Lower lobe of right lung (tissue), 2 donors: ENCODE results near the gene SPCS1. TPM values are rescaled to one million over a fixed set of nuclear protein-coding genes. Genes with fewer than 3 reads are reported as not detected.

Experiments
- ATAC-seq, 2 donors: fragments of 200-7000 bp; cut with Tn5 transposase; one replicate each; pipeline ENCODE4 v1.9.1; 2020 to 2022; ENCODE audit warnings: mild to moderate bottlenecking in 2 of 2, moderate library complexity in 2 of 2
- DNase-seq: peaks from one replicate; pipeline ENCODE4 v3.0.0-alpha.2; 2020
- H3K27ac ChIP-seq: fragments of 200-600 bp; one replicate; pipeline ENCODE4 v1.8.0; 2022
- H3K27me3 ChIP-seq: fragments of 200-600 bp; one replicate; pipeline ENCODE4 v1.8.0; 2022; ENCODE audit warnings: low read depth
- H3K36me3 ChIP-seq: fragments of 200-600 bp; one replicate; pipeline ENCODE4 v1.8.0; 2022; ENCODE audit warnings: mild to moderate bottlenecking
- H3K4me1 ChIP-seq: fragments of 200-600 bp; one replicate; pipeline ENCODE4 v1.8.0; 2022
- H3K4me3 ChIP-seq: fragments of 200-600 bp; one replicate; pipeline ENCODE4 v1.8.0; 2022; ENCODE audit warnings: mild to moderate bottlenecking
- H3K9me3 ChIP-seq: fragments of 200-600 bp; one replicate; pipeline ENCODE4 v1.8.0; 2022
- CTCF ChIP-seq: fragments of 200-600 bp; IDR thresholded peaks from one replicate; pipeline ENCODE4 v1.8.0; 2022; ENCODE audit warnings: antibody characterized with exemption, mild to moderate bottlenecking
- intact Hi-C: fragments of 100-400 bp; cut with DNase I; formaldehyde crosslinking; loops from one replicate; pipeline ENCODE4 v1.11.0; 2022
- total RNA-seq: library from RNA; stranded (reverse); fragmentation: NEBNext Ultra II Directional; extraction: Animal tissue kit (Norgen Biotek cat#: 25700); gene quantifications from one replicate; pipeline ENCODE4 v1.2.1, GENCODE V29; 2021
- donor health status: DM: no; HTN: yes; CAD: no; lungs with severe emphysema.

The SPCS1 gene
- total RNA-seq, 1 donor from 2014 or later = 74.6 TPM

- intact Hi-C loops = no loop called here
- H3K4me3 ChIP-seq = peak overlapping the region; percentile 80
- no peak overlapping the region for H3K27ac ChIP-seq
Measured at GRCh38 chr3:52707585-52707984, 1.7 kb downstream of the SPCS1 start.

GRCh38 chr3:52710512-52710911 lies 4.6 kb downstream of the SPCS1 start:
- Histone ChIP-seq H3K4me3 (no peak overlapping the region), H3K4me1 (peaks cover 18% of the 10 kb centered on the region), H3K27ac (no peak overlapping the region), H3K27me3 (no peaks in the 10 kb centered on the region), H3K36me3 (peaks cover 25% of the 10 kb centered on the region), H3K9me3 (no peaks in the 10 kb centered on the region)
- no peak for TF ChIP-seq CTCF
- DNase-seq (no peak), ATAC-seq (no peak)
- intact Hi-C loops = no loop called here

More at GRCh38 chr3:52707585-52707984, 1.7 kb downstream of the SPCS1 start:
- peaks cover 29% of the 10 kb centered on the region for H3K4me1 ChIP-seq
- no peaks in the 10 kb centered on the region for H3K9me3 ChIP-seq
- DNase-seq (no peak), ATAC-seq (no peak)
- no peaks in the 10 kb centered on the region for H3K27me3 ChIP-seq
- no peak for TF ChIP-seq CTCF
- peaks cover 25% of the 10 kb centered on the region for H3K36me3 ChIP-seq

DNA sequence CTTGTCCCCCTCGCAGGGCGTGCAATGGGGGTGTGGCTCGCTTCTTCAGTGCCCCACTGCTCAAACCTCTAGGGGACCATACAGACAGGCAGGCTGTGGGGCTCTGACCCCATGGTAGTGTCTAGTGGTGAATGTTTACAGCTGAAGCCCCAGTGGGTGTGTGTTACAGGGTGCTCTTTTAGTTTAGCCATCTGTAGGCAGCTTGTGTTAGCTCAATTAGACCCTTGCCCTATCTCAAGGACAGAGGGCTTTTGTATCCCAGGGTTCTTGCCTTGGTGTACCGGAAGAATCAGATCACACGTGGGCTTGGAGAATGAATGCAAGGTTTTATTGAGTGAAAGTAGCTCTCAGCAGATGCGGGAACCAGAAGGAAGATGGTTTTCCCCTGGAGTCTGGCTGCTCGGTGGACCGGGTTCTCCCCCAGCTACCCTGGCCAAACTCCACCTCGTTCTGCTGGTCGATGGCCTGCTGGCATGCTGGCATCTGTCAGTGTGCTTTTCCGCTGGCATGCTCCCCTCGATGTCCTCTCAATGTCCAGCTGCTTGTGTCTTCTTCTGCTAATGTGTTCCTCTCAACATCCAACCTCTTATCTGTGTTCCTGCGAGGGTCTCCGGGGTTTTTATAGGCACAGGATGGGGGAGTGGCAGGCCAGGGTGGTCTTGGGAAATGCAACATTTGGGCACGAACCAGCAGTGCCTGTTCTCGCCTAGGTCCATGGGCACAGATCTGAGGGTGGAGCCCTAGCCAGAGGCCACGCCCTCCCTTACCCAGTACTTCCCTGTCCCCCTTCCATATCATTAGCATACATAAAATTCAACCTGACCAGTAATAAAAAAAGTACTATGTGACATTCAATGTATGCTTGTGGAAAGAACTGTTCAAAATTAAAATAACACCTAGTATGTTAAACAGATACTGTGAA lies 6.6 kb downstream of the SPCS1 start:
- H3K27ac ChIP-seq = no peak overlapping the region
- peaks cover 22% of the 10 kb centered on the region for H3K36me3 ChIP-seq
- no peaks in the 10 kb centered on the region for H3K9me3 ChIP-seq
- no peak overlapping the region for H3K4me3 ChIP-seq
- no peak for DNase-seq
- intact Hi-C loops = no loop called here
- no peaks in the 10 kb centered on the region for H3K27me3 ChIP-seq
- TF ChIP-seq CTCF = no peak
- no peak for ATAC-seq
- H3K4me1 ChIP-seq = peaks cover 6% of the 10 kb centered on the region

- no peak for DNase-seq
- H3K4me1 ChIP-seq = no peaks in the 10 kb centered on the region
- no peaks in the 10 kb centered on the region for H3K27me3 ChIP-seq
- no peak for TF ChIP-seq CTCF
- no peak overlapping the region for H3K4me3 ChIP-seq
- no peak overlapping the region for H3K27ac ChIP-seq
- H3K9me3 ChIP-seq = no peaks in the 10 kb centered on the region
- H3K36me3 ChIP-seq = peaks cover 13% of the 10 kb centered on the region
- intact Hi-C loops = no loop called here
- ATAC-seq = peak; percentile 54 to 56
Measured at GRCh38 chr3:52714335-52715302, 8.7 kb downstream of the SPCS1 start.

DNA sequence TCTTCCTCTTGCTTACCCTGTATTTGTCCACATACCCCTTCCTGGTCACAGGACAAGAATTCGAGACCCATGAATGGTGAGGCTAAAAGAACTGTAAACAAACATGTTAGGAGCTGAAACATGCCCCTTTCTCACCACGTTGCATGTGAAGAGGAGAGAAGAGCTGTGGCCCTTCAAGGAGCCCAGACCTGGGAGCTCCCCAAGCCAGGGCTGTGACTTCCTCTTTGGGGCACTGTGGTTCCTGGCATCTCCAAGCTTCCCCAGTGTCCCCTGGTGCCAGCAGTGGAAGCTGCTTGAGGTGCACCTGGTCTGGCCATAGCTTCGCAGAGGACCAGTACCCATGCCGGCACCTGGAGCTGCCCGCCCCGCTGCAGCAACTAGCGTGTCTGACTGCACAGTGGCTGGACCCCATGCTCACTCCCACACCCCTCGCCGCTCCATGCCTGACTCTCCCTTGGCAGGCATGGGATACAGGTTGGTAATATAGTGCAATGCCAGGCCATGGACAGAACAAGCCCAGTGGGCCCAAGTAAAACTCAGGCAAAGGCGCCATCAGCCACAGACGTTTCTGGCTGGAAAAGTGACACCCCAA lies 9.9 kb downstream of the SPCS1 start:
- TF ChIP-seq CTCF = no peak
- H3K36me3 ChIP-seq = peaks cover 13% of the 10 kb centered on the region
- peaks cover 5% of the 10 kb centered on the region for H3K4me1 ChIP-seq
- DNase-seq (no peak), ATAC-seq (no peak)
- no peaks in the 10 kb centered on the region for H3K9me3 ChIP-seq
- no peak overlapping the region for H3K4me3 ChIP-seq
- intact Hi-C loops = no loop called here
- H3K27me3 ChIP-seq = no peaks in the 10 kb centered on the region
- H3K27ac ChIP-seq = no peak overlapping the region
